ENCODE data around the gene HOPX. TPM values are rescaled to one million over a fixed set of nuclear protein-coding genes. Genes with fewer than 3 reads are reported as not detected.

HOPX gene
- total RNA-seq, 1 experiment from 2014 or later, result not detected

GRCh38 chr4:56652196-56652595 lies 28.9 kb downstream of the HOPX start:
- H4K20me1 ChIP-seq (ENCODE audit: control insufficient read depth, insufficient read depth, insufficient read length), result no peaks in the 10 kb centered on the region
- H4K5ac ChIP-seq (ENCODE audit: insufficient read length, low read depth, low read length), result no peak overlapping the region
- no peak overlapping the region for H4K8ac ChIP-seq (replicated peaks; ENCODE audit: insufficient read length, low read depth, low read length)
- H3K79me2 ChIP-seq (ENCODE audit: insufficient read depth, low read length), result no peaks in the 10 kb centered on the region
- no peak overlapping the region for H2BK5ac ChIP-seq (ENCODE audit: insufficient read length, low read length)
- no peaks in the 10 kb centered on the region for H3K79me1 ChIP-seq (ENCODE audit: insufficient read depth, low read depth, low read length, poor library complexity, severe bottlenecking)
- Mint-ChIP-seq H3K9me3 (peaks cover 0 to 2% of the 10 kb centered on the region in 2 experiments; a peak in 1 of 5 replicates), H3K27ac (no peak overlapping the region), H3K4me1 (peaks cover 13 to 35% of the 10 kb centered on the region in 2 experiments; a peak in 3 of 4 replicates), H3K27me3 (ENCODE audit: low read depth) (peaks cover 76% of the 10 kb centered on the region), H3K36me3 (ENCODE audit: insufficient read depth in 1 of 3, low read depth in 3 of 3) (peaks cover 0 to 2% (median 1%) of the 10 kb centered on the region in 3 experiments; a peak in 3 of 7 replicates), H3K4me3 (no peak overlapping the region)
- no peak overlapping the region for H3K27ac ChIP-seq (ENCODE audit: insufficient read length, low read depth, low read length)
- DNase-seq, result no peak
- H2BK120ac ChIP-seq (ENCODE audit: low read depth, low read length, poor library complexity, severe bottlenecking), result no peak overlapping the region
- no peak overlapping the region for H2AFZ ChIP-seq (ENCODE audit: low read length)
- H2BK15ac ChIP-seq (ENCODE audit: low read depth, low read length), result no peak overlapping the region
- H3K23ac ChIP-seq (ENCODE audit: insufficient read length, low read depth, low read length), result no peak overlapping the region
- peaks cover 40% of the 10 kb centered on the region for H3K27me3 ChIP-seq (ENCODE audit: insufficient read depth, low read length)
- H3K4me1 ChIP-seq (ENCODE audit: insufficient read depth, low read length), result no peaks in the 10 kb centered on the region; the same call in 1 of the 2 replicates
- no peak overlapping the region for H3K18ac ChIP-seq (ENCODE audit: insufficient read length, low read depth, low read length)
- no peak overlapping the region for H3K4ac ChIP-seq (ENCODE audit: low read depth, low read length)
- H2BK20ac ChIP-seq (ENCODE audit: low read depth, low read length, poor library complexity, severe bottlenecking), result no peak overlapping the region
- H3K56ac ChIP-seq (ENCODE audit: insufficient read length, low read depth, low read length), result no peak overlapping the region
- H3T11ph ChIP-seq (ENCODE audit: low read length), result no peak overlapping the region
- TF ChIP-seq, protein P1, sequence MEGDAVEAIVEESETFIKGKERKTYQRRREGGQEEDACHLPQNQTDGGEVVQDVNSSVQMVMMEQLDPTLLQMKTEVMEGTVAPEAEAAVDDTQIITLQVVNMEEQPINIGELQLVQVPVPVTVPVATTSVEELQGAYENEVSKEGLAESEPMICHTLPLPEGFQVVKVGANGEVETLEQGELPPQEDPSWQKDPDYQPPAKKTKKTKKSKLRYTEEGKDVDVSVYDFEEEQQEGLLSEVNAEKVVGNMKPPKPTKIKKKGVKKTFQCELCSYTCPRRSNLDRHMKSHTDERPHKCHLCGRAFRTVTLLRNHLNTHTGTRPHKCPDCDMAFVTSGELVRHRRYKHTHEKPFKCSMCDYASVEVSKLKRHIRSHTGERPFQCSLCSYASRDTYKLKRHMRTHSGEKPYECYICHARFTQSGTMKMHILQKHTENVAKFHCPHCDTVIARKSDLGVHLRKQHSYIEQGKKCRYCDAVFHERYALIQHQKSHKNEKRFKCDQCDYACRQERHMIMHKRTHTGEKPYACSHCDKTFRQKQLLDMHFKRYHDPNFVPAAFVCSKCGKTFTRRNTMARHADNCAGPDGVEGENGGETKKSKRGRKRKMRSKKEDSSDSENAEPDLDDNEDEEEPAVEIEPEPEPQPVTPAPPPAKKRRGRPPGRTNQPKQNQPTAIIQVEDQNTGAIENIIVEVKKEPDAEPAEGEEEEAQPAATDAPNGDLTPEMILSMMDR (conservative IDR thresholded peaks at IDR 0.05), result no peak
- WGBS (ENCODE audit: extremely low coverage, insufficient read length, low lambda C conversion rate), result no CpG with 5 or more reads among the region's 3 CpGs
- no peak overlapping the region for H4K91ac ChIP-seq (ENCODE audit: insufficient read length, low read depth, low read length)
- H3K23me2 ChIP-seq (ENCODE audit: insufficient read length, low read depth, low read length, poor library complexity, severe bottlenecking), result peaks cover 7% of the 10 kb centered on the region
- no peak overlapping the region for H2BK12ac ChIP-seq (ENCODE audit: insufficient read length, low read depth, low read length)
- no peak overlapping the region for H2AK5ac ChIP-seq (ENCODE audit: insufficient read length, low read length)
- H3K9ac ChIP-seq (ENCODE audit: extremely low read depth, insufficient read length, low read length), result no peak overlapping the region
- H3K14ac ChIP-seq (ENCODE audit: insufficient read depth, low read length), result no peak overlapping the region
- H3K9me3 ChIP-seq (ENCODE audit: control insufficient read depth, low read depth, low read length), result no peaks in the 10 kb centered on the region
- H3K4me2 ChIP-seq (ENCODE audit: insufficient read depth, insufficient read length, low read length), result no peak overlapping the region
